Caco-2 (cell line): ENCODE data around the gene SERPINB2. TPM values are rescaled to one million over a fixed set of nuclear protein-coding genes. Genes with fewer than 3 reads are reported as not detected.

Experiments
- BruUV-seq: library from RNA; stranded (reverse); fragments of 400-500 nt; replicated peaks from 2 replicates; lab custom pipeline; 2021; lab: Mats Ljungman, UMichigan
- CTCF ChIA-PET: fragments of 300-600 bp; sonication (Branson Sonifier 250); formaldehyde crosslinking; loops from one replicate; lab custom pipeline; 2022; ENCODE audit warnings: antibody characterized with exemption; lab: Charles Lee
- POLR2A ChIA-PET: fragments of 300-600 bp; sonication (Branson Sonifier 250); formaldehyde crosslinking; loops from one replicate; lab custom pipeline; 2022; ENCODE audit warnings: antibody characterized with exemption; lab: Charles Lee
- DNase-seq, 2 experiments: peaks; one replicate each; pipeline versions ENCODE4 v3.0.0 to v3.0.0-alpha.2; 2020 to 2022
- H3K27me3 ChIP-seq: replicated peaks from 2 replicates; pipeline ENCODE4 v1.6.0; 2011; ENCODE audit warnings: low read length; ENCODE audit not compliant: control insufficient read depth, insufficient read depth
- H3K36me3 ChIP-seq: 2 replicates; pipeline ENCODE4 v1.5.1; 2011; ENCODE audit warnings: low read length; ENCODE audit not compliant: control insufficient read depth, insufficient read depth
- H3K4me1 ChIP-seq: fragments of 250-450 bp; sonication (Bioruptor Pico); 2 replicates; pipeline ENCODE4 v1.5.1; 2020; ENCODE audit warnings: mild to moderate bottlenecking
- H3K4me3 ChIP-seq: 2 replicates; pipeline ENCODE4 v1.5.1; 2011; ENCODE audit warnings: low read depth, mild to moderate bottlenecking, control low read depth, low read length
- H3K9me3 ChIP-seq: fragments of 250-450 bp; sonication (Bioruptor Pico); 2 replicates; pipeline ENCODE4 v1.5.1; 2020; ENCODE audit warnings: mild to moderate bottlenecking, moderate library complexity
- H3K27ac Mint-ChIP-seq: one replicate; pipeline ENCODE4 v1.8.0; 2022; ENCODE audit warnings: mixed read lengths; ENCODE audit not compliant: unreplicated experiment
- H3K27me3 Mint-ChIP-seq: one replicate; pipeline ENCODE4 v1.8.0; 2022; ENCODE audit warnings: mixed read lengths; ENCODE audit not compliant: insufficient read depth, unreplicated experiment
- H3K36me3 Mint-ChIP-seq: one replicate; pipeline ENCODE4 v1.8.0; 2022; ENCODE audit warnings: mild to moderate bottlenecking, mixed read lengths; ENCODE audit not compliant: insufficient read depth, unreplicated experiment
- H3K4me1 Mint-ChIP-seq: one replicate; pipeline ENCODE4 v1.8.0; 2022; ENCODE audit warnings: low read depth, mixed read lengths; ENCODE audit not compliant: unreplicated experiment
- H3K4me3 Mint-ChIP-seq: one replicate; pipeline ENCODE4 v1.8.0; 2022; ENCODE audit warnings: mild to moderate bottlenecking, moderate library complexity, mixed read lengths; ENCODE audit not compliant: unreplicated experiment
- H3K9me3 Mint-ChIP-seq: one replicate; pipeline ENCODE4 v1.8.0; 2022; ENCODE audit warnings: mixed read lengths; ENCODE audit not compliant: unreplicated experiment
- intact Hi-C: fragments of 100-400 bp; cut with micrococcal nuclease; formaldehyde crosslinking; loops from one replicate; pipeline ENCODE4 v1.10.0; 2022; ENCODE audit not compliant: unreplicated experiment
- total RNA-seq: library from RNA; stranded (reverse); gene quantifications from 2 replicates; pipeline ENCODE4 v1.2.3, GENCODE V29; 2022
- TF ChIP-seq, protein P1 (sequence below), 2 experiments: fragments of 200-600 bp in 1 of 2; IDR thresholded peaks; 1 replicate in 1 of 2; 2 replicates in 1 of 2; pipeline versions ENCODE4 v1.5.1 to v1.8.0; 2011 to 2022; ENCODE audit warnings: antibody characterized with exemption in 1 of 2, control low read depth in 1 of 2, inconsistent platforms in 1 of 2, low read depth in 1 of 2, low read length in 1 of 2, mild to moderate bottlenecking in 1 of 2, moderate library complexity in 1 of 2; ENCODE audit not compliant: insufficient read depth in 1 of 2, severe bottlenecking in 1 of 2, unreplicated experiment in 1 of 2

The SERPINB2 gene
- total RNA-seq, 1 experiment from 2014 or later, result not detected

DNA sequence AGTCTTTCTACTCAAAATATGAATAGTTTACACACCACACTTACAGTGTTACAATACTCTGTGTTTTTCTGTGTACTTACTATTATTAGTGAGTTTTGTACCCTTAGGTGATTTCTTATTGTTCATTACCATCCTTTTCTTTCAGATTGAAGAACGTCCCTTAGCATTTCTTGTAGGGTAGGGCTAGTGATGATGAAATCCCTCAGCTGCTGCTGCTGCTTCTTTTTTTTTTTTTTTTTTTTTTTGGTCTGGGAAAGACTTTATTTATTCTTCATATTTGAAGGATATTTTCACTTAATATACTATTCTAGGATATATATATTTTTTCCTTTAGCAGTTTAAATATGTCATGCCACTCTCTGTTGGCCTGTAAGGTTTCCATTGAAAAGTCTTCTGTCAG lies 29.0 kb upstream of the SERPINB2 start:
- DNase-seq, result no peak
- Mint-ChIP-seq H3K27me3 (peaks cover 2% of the 10 kb centered on the region), H3K4me1 (no peaks in the 10 kb centered on the region), H3K36me3 (no peaks in the 10 kb centered on the region), H3K9me3 (no peaks in the 10 kb centered on the region), H3K4me3 (no peak overlapping the region), H3K27ac (no peak overlapping the region)
- Histone ChIP-seq H3K27me3 (no peaks in the 10 kb centered on the region), H3K36me3 (no peaks in the 10 kb centered on the region), H3K4me1 (no peaks in the 10 kb centered on the region), H3K9me3 (no peaks in the 10 kb centered on the region), H3K4me3 (no peak overlapping the region)
- intact Hi-C loops, result no loop called here
- no TSS peak for BruUV-seq
- POLR2A ChIA-PET, result no interaction called here
- TF ChIP-seq, protein P1, sequence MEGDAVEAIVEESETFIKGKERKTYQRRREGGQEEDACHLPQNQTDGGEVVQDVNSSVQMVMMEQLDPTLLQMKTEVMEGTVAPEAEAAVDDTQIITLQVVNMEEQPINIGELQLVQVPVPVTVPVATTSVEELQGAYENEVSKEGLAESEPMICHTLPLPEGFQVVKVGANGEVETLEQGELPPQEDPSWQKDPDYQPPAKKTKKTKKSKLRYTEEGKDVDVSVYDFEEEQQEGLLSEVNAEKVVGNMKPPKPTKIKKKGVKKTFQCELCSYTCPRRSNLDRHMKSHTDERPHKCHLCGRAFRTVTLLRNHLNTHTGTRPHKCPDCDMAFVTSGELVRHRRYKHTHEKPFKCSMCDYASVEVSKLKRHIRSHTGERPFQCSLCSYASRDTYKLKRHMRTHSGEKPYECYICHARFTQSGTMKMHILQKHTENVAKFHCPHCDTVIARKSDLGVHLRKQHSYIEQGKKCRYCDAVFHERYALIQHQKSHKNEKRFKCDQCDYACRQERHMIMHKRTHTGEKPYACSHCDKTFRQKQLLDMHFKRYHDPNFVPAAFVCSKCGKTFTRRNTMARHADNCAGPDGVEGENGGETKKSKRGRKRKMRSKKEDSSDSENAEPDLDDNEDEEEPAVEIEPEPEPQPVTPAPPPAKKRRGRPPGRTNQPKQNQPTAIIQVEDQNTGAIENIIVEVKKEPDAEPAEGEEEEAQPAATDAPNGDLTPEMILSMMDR (IDR thresholded peaks at IDR 0.05; ENCODE audit: insufficient read depth in 1 of 2, low read depth in 1 of 2, low read length in 1 of 2, severe bottlenecking in 1 of 2, unreplicated experiment in 1 of 2), result no peak
- CTCF ChIA-PET, result no interaction called here

DNA sequence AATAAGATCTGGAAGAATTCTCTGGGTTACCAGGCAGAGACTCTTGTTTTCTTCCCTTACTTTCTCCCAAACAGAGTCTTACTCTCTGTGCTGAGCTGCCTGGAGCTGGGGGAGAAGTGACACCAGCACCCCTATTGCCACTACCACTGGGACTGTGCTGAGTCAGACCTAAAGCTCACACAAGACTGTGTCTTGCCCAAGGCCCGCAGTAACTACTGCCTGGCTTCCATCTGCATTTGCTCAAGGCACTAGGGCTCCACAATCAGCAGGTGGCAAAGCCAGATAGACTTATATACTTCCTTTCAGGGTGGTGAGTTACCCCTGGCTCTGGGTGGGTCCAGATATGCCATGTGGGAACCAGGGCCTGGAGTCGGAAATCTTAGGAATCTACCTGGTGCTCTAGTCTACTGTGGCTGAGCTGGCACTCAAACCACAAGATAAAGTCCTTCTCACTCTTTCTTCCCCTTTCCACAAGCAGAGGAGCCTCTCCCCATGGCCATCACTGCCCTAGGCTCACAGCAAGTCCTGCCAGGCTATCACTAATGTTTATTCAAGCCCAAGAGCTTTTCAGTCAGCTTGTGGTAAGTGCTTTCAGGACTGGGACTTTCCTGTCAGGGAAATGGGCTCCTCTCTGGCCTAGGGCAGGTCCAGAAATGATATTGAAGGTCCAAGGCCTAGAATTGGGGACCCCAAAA lies 27.6 kb upstream of the SERPINB2 start:
- no peak for DNase-seq
- H3K9me3 ChIP-seq, result no peaks in the 10 kb centered on the region
- H3K27me3 ChIP-seq, result no peaks in the 10 kb centered on the region
- TF ChIP-seq, protein P1 (IDR thresholded peaks at IDR 0.05; ENCODE audit: insufficient read depth in 1 of 2, low read depth in 1 of 2, low read length in 1 of 2, severe bottlenecking in 1 of 2, unreplicated experiment in 1 of 2), result no peak
- ChIA-PET CTCF (no interaction called here), POLR2A (no interaction called here)
- intact Hi-C loops, result no loop called here
- no peaks in the 10 kb centered on the region for H3K36me3 Mint-ChIP-seq
- H3K4me1 Mint-ChIP-seq, result no peaks in the 10 kb centered on the region
- H3K4me1 ChIP-seq, result no peaks in the 10 kb centered on the region
- no peak overlapping the region for H3K4me3 Mint-ChIP-seq
- no peaks in the 10 kb centered on the region for H3K27me3 Mint-ChIP-seq
- BruUV-seq, result no TSS peak
- H3K4me3 ChIP-seq, result no peak overlapping the region
- H3K9me3 Mint-ChIP-seq, result no peaks in the 10 kb centered on the region
- H3K36me3 ChIP-seq, result no peaks in the 10 kb centered on the region
- no peak overlapping the region for H3K27ac Mint-ChIP-seq

DNA sequence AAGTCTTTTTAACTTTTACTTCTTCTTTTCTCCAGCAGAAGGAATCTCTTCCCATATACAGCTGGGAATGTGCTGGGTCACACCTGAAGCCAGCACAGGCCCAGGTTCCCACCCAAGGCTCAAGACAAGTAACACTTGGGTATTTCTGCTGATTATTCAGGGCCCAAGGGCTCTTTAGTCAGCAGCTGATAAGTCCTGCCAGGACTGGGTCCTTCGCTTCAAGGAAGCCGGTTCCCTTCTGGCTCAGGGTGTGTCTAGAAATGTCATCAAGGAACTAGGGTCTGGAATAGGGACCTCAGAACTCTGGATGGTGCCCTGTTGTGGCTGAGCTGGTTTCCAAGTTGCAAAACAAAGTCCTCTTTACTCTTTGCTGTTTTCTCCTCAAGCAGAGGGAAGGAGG lies 27.0 kb upstream of the SERPINB2 start:
- Histone ChIP-seq H3K4me1 (no peaks in the 10 kb centered on the region), H3K4me3 (no peak overlapping the region), H3K36me3 (no peaks in the 10 kb centered on the region), H3K9me3 (no peaks in the 10 kb centered on the region), H3K27me3 (no peaks in the 10 kb centered on the region)
- no TSS peak for BruUV-seq
- Mint-ChIP-seq H3K4me1 (no peaks in the 10 kb centered on the region), H3K27me3 (no peaks in the 10 kb centered on the region), H3K36me3 (no peaks in the 10 kb centered on the region), H3K4me3 (no peak overlapping the region), H3K9me3 (no peaks in the 10 kb centered on the region), H3K27ac (no peak overlapping the region)
- TF ChIP-seq, protein P1 (IDR thresholded peaks at IDR 0.05; ENCODE audit: insufficient read depth in 1 of 2, low read depth in 1 of 2, low read length in 1 of 2, severe bottlenecking in 1 of 2, unreplicated experiment in 1 of 2), result no peak
- POLR2A ChIA-PET, result no interaction called here
- no peak for DNase-seq
- intact Hi-C loops, result no loop called here
- CTCF ChIA-PET, result no interaction called here
